Activated naive CD4-positive, alpha-beta T cell treated with anti-CD3 and anti-CD28 coated beads, Interleukin-2, amount 50 U/mL, for 16 hours (primary cell): ENCODE data around the gene KCNAB2.

Experiments
- DNase-seq: peaks from one replicate; pipeline ENCODE4 v3.0.0-alpha.2; 2020

The KCNAB2 gene

DNA sequence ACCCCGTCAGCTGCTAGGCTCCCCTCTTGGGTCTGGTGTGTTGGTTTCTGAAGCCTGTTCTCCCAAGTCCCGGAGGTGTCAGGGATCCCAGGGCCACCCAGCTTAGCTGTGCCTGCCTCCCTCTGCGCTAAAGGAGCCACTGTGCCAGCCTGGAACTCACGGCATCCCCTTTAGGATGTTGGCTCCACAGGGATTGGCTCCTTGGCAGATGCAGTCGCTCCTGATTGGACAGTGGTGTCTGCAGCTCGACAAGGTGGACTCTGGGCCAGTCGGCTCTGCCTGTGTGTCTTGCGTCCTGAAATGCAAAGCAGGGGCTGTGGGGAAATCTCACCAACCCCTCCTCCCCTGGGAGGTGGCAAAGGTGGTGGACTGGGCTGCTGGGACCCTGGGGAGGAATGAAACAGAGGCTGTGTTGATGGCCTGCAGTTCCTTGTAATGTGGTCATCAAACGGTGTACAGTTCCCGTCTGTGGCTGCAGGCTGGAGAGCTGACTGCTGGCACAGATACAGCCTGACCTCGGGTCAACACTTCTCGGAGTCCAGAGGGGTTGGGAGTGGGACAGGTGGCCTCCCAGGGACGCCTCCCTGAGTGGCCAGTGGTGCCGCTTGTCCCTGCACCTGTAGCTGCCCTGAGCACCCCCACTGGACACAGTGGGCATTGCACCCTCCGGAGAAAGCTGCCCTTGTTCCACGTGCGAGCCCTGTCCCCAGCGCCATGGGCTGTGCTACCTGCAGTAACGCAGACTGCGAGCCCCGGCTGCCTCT lies 11.5 kb upstream of the KCNAB2 start:
- DNase-seq, result peak; percentile 45

DNA sequence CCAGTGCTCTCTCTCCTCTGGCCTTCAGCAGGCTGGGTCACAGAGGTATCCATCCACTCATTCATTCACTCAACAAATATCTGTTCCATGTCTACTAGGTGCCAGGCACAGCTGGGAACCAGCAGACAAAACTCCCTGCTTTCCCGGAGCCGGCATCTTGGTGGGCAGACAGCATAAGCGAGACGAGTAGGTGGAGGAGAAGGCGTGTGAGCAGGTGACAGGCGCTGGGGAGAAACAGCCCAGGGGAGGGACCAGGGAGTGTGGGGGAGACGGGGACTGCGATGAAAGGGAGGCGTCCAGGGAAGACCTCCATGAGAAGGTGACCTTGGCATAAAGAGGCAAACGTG lies 11.0 kb upstream of the KCNAB2 start:
- DNase-seq, result no peak

DNA sequence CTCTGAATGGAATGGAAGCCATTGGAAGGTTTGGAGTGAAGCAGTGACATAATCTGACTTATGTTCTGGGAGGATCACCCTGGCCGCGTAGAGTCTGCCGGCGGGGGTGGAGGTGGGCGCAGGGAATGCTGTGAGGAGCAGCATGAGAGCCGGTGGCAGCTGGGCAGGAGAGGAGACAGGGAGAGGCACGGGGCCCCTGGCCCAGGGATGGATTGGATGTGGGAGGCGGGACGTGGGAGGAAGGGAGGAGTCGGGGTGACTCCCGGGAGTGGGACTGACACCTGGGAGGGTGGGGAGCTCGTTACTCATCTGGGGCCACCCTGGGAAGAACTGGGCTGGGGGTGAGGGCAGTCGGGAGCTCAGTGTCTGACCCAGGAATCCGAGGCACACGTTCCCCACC lies 10.4 kb upstream of the KCNAB2 start:
- no peak for DNase-seq

DNA sequence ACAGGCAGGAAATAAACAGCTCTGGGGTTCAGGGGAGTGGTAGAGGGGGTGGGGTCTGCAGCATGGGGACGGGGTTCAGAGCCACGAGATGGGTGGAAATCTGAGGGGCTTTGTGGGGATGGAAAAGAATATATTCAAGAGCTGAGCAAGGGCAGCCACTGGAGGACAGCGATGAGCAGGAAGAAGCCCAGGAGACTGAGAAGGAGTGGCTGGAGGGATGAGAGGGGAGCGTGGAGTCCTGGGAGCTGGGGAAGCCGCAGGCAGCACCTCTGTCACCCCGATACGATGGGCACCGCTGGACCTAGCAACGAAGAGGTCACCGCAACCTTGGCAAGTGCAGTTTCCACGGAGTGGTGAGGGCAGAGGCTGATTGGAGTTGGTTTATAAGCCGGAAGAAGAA lies 10.0 kb upstream of the KCNAB2 start:
- no peak for DNase-seq

DNA sequence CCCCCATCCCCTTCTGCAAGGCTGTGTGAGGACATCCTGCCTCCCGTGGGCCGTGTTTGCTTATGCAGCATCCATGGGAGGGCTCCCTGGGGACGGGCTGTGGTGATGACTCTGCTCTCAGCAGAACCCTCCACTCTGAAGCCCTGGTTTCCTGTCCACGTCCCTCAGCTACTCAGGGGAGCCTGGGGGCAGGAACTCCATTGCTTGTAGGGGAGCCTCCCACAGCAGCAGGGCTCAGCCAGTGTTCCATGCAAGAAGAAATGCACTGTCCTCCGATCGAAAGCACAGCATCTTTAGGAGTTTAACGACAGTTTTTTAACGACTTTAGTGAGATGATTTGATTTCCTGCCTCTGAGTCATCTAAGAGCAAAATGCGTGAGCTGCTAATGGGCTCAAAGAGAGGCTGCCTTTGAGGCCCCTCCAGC lies 8.3 kb upstream of the KCNAB2 start:
- no peak for DNase-seq

DNA sequence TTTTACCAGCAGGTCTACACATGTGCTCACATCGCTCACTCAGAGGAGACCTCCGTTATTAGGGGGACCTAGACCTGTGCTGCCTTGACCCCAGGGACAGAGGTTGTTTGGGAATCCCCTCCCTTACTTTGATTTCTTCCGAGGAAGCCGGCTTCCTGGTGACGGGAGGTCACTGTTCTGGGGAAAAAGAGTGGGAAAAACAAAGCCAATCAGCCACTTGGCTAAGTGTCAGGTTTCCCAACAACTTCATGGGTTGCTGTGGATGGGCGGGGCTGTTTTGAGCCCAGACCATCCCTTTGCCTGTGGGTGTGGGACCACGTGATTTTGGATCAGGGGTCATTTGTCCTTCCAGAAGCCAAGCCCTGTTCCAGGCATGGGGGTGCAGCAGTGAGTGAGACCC lies 7.1 kb upstream of the KCNAB2 start:
- no peak for DNase-seq

DNA sequence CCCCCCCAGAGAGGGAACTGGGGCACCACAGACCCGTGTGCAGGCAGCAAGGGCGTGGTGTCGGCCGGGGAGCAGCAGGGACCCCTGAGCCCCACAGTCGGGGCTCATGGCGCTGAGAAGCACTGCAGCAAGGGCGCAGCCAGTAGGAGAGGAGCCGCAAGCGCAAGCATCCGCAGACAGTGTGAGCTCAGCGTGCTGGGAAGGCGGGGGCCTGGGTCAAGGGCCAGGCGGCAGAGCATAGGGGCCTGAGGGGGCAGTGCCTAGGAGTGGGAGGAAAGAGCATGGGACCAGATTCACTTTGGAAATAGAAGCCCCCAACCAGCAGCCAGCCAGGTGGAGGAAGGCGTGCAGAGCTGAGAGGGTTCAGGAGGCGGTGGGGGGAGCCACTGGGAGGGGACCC lies 6.7 kb upstream of the KCNAB2 start:
- DNase-seq, result no peak

DNA sequence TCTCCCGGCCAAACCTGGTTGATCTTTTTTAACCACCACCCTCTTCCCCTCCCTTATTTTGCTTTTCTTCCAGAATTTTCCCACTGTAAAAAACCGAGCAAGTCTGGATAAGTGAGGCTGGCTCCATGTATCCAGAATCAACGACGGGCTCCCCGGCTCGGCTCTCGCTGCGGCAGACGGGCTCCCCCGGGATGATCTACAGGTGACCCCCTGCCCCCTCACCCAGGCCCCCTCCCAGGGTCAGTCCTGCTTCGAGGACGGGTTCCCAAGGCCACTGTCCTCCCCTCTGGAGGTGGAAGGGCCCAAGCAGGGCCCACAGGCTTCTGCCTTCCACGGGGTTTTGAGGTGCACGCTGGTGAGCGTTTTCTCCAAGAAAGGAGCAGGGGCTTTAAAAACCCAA lies 5.2 kb upstream of the KCNAB2 start:
- no peak for DNase-seq

DNA sequence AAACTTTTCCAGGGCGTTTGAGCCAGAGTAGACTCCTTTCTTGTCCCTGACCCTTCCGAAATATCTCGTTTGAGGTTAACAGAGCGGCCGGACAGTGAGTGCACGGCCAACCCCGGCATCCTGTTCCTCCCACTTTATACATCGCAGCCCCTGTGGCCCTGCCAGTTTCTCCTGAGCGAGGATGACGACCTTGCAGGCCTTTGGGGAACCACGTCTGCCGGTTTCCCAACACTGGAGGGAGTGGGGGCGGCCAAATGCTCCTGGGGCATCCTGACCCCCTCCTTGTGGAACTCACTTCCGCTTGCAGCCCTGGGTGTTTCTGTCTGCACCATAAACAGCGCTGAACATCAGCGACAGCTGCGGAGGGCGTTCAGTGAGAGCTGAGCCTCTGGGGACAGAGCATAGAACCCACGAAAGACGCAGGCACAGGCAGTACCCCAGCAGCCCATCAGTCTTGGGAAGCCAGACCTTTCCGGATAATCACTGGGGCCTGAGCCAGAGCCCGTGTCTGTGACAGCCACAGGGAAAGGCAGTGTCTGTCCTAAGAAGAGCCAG lies 4.8 kb upstream of the KCNAB2 start:
- DNase-seq, result no peak

DNA sequence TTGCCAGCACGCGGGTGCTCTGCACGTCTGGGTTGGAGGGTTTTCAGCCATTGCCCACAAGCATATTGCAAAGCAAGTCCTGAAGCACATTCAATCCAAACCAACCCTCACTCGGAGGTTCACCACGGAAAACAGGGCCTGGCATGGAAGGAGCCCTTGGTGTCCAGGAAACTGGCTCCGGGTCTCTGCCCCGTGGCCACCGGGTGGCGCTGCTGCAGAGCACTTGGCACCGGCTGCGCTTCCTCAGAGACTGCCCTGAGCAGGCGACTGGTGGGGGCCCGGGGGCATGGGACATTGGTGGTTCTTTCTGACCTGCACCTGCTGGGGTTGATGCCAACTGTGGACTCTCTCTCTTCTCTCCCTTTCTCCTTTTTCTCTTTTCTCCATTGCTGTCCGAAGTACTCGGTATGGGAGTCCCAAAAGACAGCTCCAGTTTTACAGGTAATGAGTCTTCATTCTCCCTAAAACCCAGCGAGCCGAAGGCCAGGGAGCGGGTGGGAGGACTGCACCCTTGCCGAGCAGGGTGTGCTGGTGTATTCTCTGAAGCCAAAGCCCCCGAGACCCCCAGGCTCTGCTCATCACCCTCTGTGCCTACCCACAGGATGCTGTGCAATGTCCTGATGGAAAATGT lies 4.1 kb upstream of the KCNAB2 start:
- no peak for DNase-seq

DNA sequence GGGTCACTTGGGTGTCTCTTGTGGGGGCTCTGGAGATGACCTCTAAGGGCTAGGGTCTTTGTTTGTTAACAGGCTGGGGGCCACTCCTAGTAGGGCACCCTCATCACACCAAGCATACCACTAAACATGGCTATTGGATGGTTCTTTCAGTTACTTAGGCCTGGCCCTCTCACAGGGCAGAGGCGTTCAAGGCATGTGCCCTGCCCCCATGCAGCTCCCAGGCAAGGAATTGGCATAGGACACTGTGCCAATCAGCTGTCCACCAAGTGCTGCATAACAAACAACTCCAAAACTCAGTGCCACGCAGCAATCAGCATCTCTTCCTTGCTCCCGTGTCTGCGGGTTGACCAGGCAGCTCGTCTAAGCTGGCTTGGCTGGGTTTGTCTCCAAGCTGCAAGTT lies 2.1 kb upstream of the KCNAB2 start:
- no peak for DNase-seq

DNA sequence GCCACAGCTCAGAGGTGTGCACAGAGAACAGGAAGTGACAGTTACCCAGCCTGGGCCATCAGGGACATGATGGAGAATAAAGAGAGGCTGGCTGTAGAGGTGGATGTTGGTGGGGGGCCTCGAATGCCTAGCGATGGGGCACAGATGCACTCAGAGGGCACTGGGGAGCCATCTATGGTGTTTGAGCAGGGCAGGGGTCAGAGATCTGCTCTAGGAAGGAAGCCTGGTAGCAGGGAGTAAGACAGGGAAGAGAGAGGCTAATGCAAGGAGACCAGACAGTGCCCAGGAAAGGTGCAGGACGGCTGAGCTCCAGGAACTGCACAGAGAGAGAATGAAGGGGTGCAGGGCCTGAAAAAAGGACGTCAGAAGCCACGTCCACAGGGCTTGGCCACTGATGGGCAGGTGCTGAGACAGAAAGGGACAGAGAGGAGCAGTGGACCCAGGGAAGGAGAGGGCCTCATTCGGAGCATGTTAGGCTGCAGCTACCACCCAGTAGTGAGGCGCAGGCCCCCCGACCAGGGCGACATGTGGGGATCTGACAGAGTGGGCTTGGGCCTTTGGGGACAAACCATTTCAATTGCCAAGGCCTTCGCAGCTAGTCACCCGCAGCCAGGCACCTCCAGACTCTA lies 1.1 kb upstream of the KCNAB2 start:
- DNase-seq, result no peak

DNA sequence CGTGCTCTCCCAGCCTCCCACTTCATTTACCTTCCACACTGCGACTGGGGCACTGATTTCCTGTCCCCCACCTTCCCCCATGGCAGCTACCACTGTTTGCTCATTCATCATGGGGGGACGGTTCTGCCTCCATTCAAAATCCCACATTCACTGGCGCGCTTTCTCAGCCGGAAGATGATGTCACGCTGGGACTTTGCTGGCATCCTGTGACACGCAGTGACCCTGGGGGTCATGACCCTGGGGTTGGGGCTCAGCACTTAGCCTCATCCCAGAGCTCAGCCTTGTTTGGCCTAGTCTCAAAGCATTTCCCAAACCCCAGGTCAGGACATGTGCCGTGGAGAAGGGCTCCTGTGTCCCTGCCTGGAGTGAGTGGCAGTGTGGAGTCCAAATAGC lies 582 bp upstream of the KCNAB2 start:
- no peak for DNase-seq

DNA sequence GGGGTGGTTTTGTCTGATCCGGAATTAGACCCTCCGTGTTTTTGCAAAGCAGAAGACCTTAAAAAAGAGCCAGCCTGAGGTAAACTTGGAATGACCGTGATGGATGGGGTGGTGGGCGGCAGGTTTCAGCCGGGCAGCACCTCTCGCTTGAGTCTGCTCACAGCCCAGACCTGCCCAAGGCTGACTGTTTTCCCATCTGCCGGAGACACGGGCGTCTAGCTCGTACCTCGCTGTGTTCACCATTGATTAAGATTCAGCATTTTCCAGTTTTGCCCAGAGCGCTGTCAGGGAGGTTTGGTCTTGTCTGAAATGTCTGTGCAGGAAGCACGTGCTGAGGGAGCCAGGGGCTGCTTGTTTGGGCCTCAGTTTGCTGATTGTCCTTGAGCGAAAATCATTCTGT lies 591 bp downstream of the KCNAB2 start:
- no peak for DNase-seq

DNA sequence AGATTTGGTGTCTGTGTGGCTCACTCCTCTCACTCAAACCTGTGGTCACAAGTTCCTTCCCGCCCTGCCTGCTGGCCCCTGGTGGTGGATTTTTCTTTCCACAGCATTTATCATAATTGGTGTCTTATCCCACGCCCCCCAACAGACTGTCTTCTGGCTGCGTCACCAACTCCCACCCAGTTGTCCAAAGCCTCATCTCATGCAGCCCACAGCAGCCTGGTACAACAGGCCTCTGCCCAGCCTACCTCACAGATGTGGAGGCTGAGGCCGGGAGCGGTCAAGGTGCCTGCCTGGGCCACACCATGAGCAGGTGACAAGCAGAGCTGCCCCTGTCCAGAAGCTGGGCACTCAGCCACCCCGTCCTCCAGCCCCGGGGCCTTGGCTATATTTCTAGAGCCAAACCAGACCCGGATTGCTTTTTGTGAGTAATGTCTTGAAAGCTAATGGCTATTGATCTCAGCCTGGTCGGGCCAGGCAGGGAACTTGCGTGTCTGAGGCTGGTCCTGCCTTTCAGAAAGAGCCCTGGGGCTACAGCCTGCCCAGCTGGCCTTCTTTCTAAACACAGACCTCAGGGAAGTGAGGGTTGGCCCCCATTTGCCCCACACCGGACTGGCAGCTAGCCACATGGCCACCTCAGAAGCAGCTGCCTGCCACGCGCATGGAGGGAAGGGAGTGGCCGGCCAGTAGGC lies 2.6 kb downstream of the KCNAB2 start:
- DNase-seq, result no peak

DNA sequence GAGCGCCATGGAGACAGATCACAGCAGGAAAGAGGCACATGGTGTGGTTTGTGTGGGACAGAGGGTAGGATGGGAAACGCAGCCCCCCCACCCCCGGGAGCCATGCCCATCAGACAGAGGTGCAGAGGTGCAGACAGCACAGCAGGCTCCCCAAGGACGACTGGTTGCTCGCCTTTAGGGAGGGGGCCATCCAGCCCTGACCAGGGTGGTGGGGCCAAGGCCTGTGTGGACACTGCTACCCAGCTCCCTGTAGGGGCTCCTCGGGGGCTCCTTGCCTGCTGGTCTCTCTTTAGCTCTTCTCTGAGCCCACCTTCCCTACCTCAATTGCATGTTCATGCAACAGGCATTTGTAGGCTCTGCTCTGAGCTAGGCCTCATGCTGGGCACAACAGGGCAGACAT lies 3.7 kb downstream of the KCNAB2 start:
- no peak for DNase-seq

DNA sequence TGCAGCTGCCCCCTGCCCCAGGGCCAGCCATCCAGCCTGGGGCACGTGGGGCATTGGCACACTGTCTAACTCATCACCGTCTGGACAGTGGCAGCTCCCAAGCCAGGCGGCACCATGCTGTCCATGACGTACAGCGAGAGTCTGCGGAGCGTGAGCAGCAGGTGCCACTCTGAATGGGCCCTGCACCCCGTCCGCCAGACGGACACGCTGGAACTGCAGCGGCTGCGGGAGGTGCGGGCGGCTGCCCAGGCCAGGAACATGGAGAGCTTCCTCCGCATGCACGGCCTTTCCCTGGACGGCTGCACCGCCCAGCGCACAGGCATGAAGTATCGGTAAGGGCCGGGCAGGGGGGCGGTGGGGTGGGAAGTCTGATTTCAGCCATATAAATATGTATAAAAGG lies 5.7 kb downstream of the KCNAB2 start:
- DNase-seq, result no peak

DNA sequence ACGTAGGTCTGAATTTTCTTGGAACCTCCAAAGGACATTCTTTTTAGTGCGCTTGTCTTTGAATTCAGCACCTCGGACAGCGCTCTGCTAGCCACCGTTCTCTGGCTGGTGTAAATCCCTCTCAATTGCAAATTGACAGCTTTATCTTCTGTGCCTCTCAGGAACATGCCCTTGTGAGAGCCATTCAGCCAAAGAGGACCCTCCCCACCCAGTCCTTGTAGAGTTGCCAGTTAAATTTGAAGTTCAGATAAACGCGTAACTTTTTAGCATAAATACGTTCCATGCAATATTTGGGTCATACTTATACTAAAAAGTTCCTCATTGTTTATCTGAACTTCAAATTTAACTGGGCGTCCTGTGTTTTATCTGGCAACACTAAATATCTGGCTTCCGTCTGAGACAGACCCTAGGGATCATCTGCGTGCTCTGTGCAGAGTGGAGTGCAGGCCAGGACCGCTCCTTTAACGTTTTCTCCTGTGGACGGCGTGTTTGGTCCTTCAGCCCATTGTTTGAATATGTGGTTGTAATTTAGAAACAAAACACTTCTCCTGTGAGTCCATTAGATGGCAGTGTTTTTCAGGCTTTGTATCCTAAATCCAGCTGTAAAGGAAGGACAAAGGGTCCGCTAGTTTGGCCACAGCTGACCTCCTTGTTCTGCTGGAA lies 7.0 kb downstream of the KCNAB2 start:
- DNase-seq, result peak; percentile 41

DNA sequence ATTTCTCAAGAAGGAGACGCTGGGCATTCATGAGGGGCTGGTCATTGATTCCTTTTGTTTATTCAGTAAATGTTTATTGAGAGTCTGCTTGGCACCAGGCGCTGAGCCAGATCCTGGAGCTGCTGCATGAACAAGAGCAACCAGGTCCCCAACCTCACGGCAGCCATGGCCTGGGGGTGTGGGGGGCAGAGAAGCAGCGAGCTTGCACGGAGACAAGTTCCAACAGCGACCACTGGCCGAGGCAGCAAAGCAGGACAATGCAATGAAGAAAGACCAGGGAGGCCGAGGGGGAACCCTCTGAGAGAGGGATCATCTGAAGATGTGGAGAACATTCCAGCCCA lies 7.5 kb downstream of the KCNAB2 start:
- no peak for DNase-seq

DNA sequence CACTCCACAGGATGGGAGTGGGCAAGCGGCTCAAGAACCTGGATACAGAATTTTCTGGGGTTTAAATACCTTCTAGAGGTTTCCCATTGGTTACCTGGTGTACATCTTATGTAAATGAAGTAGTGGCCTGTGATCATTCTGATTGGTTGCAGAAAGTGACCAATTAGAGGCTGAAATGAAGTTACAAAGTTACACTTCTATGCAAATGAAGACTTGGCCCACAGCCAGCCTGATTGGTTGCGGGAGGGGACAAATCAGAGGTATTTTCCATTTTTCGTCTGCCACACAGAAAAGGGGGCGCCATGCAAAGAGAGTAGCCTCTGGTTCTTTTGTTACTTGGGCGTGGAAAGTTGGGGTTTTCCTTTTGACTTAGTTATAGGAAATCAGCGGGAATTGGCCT lies 8.9 kb downstream of the KCNAB2 start:
- DNase-seq, result no peak

DNA sequence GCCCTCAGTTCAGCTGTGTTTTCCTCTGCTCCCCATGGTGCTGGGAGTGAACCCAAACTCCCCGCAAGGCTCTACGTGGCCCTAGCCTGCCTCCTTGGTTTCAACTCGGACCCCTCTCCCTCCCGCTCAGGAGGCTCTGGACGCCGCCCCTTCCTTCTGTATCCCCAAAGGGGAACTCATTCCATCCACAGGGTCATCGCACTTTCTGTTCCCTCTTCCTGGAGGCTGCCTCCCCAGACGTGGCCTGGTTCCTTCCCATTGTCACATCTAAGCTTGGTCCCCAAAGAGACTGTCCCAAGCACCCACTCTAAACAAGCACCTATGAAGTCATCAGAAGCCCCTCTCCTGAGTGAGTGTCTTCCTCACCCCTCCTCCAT lies 10.9 kb downstream of the KCNAB2 start:
- no peak for DNase-seq

DNA sequence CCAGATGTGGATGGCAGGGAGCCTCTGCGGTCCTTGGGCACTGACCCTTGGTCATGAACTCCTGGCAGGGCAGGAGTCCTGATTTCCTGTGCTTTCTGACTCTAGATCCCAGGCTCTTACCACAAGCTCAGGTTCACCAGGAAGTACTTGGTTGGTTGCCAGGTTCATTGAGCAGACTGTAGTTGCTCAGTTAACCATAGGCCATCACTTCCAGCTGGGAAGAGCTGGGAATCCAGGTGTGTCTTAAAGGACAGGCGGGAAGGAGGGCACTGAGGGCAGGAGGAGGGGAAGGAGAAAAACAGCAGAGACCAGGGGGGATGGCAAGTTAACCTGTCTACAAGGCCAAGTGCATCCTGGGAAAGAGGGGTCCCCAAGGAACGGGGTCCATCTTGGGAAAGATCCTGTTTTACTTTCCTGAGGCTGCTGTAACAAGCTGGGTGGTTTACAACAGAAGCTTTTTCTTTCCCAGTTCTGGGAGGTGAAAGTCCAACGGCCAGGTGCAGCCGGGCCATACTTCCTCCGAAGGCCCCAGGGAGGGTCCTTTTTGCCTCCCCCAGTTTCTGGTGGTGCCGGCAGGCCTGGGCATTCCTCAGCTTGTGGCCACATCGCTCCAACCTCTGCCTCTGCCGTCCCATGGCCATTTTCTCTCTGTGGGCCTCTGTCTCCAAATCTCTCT lies 11.6 kb downstream of the KCNAB2 start:
- DNase-seq, result no peak

DNA sequence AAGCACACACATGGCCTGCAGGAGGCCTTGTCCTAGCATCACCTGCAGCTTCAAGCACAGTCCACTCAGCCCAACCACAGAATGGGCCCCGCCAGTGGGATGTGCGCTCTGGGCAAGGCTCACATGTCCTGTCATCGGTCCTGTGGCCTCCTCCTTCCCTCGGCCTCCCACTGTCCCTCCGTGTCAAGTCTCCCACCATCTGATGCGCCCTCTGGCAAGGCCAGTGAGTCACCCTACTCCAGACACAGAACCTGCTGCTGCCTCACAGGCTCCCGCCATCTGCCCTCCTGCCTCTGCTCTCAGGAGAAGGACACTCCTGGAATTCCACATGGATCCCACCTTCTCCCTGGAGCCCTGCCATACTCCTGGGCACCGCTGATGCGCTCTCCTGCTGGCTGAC lies 14.2 kb downstream of the KCNAB2 start:
- no peak for DNase-seq
